ENCODE results near the gene CCDC185. TPM values are rescaled to one million over a fixed set of nuclear protein-coding genes. Genes with fewer than 3 reads are reported as not detected.

The CCDC185 gene
- total and polyA plus RNA-seq, 2 of the 13 experiments (the other 11 are each of a cell fraction or from before 2014, with no cell fraction given): not detected

DNA sequence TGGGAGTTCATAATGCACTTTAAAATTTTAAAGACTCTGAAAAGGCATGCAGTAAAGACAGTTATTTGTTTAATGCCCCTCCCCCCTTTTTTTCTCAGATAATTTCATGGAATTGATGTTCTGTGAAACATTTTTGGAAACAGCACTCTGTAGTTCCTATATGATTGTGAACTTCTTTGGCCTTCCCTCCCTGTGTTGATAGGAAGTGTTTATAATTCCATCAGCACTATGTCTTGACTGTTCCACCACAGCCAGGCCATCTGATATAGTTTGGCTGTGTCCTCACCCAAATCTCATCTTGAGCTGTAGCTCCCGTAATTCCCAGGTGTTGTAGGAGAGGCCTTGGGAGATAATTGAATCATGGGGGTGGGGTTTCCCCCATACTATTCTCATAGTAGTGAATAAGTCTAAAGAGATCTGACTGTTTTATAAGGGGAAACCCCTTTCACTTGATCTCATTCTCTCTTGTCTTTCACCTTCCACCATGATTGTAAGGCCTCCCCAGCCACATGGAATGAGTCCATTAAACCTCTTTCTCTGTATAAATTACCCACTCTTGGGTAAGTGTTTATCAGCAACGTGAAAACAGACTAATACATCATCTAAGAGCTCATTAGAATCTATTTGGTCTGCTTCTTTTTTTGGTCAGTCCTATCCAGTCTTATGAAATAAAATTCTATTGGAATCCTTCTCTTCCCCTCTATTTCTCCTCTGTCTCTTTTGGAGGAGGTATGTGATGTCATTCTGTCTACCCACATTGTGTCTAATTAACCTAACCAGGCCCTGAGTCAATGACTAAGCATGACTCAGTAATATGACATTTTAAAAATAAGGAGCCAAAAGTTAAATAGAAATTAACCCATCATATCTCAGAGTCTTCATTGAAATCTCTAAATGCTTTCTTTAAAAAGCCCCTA lies 8.9 kb downstream of the CCDC185 start:
- Histone ChIP-seq H2AFZ (ENCODE audit: low read length) (no peak overlapping the region), H3K79me2 (ENCODE audit: insufficient read depth, low read length) (no peaks in the 10 kb centered on the region), H3K9ac (ENCODE audit: insufficient read depth, low read depth, low read length) (no peak overlapping the region), H3K27ac (ENCODE audit: extremely low read length, insufficient read depth, low read length) (no peak overlapping the region), H3K9me3 (ENCODE audit: low read length) (no peaks in the 10 kb centered on the region), H3K4me2 (ENCODE audit: low read depth, low read length) (no peak overlapping the region), H3K4me3 (replicated peaks in 1 of 3; ENCODE audit: insufficient read depth in 1 of 3, low read depth in 2 of 3, low read length in 3 of 3) (no peak overlapping the region), H3K27me3 (ENCODE audit: control insufficient read depth in 1 of 2, insufficient read depth in 2 of 2, low read length in 2 of 2) (no peaks in the 10 kb centered on the region), H3K4me1 (ENCODE audit: insufficient read depth, low read length) (no peaks in the 10 kb centered on the region), H3K36me3 (replicated peaks in 1 of 2; ENCODE audit: control insufficient read depth in 1 of 2, insufficient read depth in 2 of 2, low read length in 2 of 2) (no peaks in the 10 kb centered on the region), H4K20me1 (ENCODE audit: insufficient read depth, low read length) (no peaks in the 10 kb centered on the region)
- FAIRE-seq: no peak
- no peak for ATAC-seq
- in situ Hi-C loops (cut with HindIII; ENCODE audit: extremely low pct_ligation_motif_present, low pct_unique_long_range_greater_than_20kb) (no loop called here), intact Hi-C loops (cut with micrococcal nuclease; ENCODE audit: unreplicated experiment) (no loop called here)
- BruUV-seq (replicated peaks): no TSS peak
- POLR2A ChIA-PET: no interaction called here
- CTCF ChIA-PET (ENCODE audit: low intra/inter-chr PET ratio, low total read pairs): no interaction called here
- WGBS (ENCODE audit: low lambda C conversion rate): 0% methylated on average over 2 of the region's 2 CpGs
- TF ChIP-seq ZNF33A (CRISPR knock-in tag; IDR thresholded peaks at IDR 0.05; ENCODE audit: borderline replicate concordance): no peak
- TF ChIP-seq RAD21 (CRISPR knock-in tag; IDR thresholded peaks at IDR 0.05): no peak
- TF ChIP-seq BCL6 (CRISPR knock-in tag; IDR thresholded peaks at IDR 0.05): no peak
- TF ChIP-seq, protein P1, sequence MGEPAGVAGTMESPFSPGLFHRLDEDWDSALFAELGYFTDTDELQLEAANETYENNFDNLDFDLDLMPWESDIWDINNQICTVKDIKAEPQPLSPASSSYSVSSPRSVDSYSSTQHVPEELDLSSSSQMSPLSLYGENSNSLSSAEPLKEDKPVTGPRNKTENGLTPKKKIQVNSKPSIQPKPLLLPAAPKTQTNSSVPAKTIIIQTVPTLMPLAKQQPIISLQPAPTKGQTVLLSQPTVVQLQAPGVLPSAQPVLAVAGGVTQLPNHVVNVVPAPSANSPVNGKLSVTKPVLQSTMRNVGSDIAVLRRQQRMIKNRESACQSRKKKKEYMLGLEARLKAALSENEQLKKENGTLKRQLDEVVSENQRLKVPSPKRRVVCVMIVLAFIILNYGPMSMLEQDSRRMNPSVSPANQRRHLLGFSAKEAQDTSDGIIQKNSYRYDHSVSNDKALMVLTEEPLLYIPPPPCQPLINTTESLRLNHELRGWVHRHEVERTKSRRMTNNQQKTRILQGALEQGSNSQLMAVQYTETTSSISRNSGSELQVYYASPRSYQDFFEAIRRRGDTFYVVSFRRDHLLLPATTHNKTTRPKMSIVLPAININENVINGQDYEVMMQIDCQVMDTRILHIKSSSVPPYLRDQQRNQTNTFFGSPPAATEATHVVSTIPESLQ (CRISPR knock-in tag; conservative IDR thresholded peaks at IDR 0.05): no peak
- no peak for TF ChIP-seq ZNF850 (CRISPR knock-in tag; conservative IDR thresholded peaks at IDR 0.05)
- no peak for TF ChIP-seq ZNF552 (CRISPR knock-in tag; IDR thresholded peaks at IDR 0.05; ENCODE audit: borderline replicate concordance)
- no peak for TF ChIP-seq GATAD2A (CRISPR knock-in tag; IDR thresholded peaks at IDR 0.05)
- no peak for TF ChIP-seq TBX3 (IDR thresholded peaks at IDR 0.05; ENCODE audit: borderline replicate concordance)
- TF ChIP-seq GABPA (IDR thresholded peaks at IDR 0.05; ENCODE audit: low read depth, low read length): no peak
- TF ChIP-seq GABPA (CRISPR knock-in tag; IDR thresholded peaks at IDR 0.05; ENCODE audit: low read depth): no peak
- TF ChIP-seq ZNF724P (CRISPR knock-in tag; IDR thresholded peaks at IDR 0.05; ENCODE audit: borderline replicate concordance): no peak
- TF ChIP-seq, protein P2, sequence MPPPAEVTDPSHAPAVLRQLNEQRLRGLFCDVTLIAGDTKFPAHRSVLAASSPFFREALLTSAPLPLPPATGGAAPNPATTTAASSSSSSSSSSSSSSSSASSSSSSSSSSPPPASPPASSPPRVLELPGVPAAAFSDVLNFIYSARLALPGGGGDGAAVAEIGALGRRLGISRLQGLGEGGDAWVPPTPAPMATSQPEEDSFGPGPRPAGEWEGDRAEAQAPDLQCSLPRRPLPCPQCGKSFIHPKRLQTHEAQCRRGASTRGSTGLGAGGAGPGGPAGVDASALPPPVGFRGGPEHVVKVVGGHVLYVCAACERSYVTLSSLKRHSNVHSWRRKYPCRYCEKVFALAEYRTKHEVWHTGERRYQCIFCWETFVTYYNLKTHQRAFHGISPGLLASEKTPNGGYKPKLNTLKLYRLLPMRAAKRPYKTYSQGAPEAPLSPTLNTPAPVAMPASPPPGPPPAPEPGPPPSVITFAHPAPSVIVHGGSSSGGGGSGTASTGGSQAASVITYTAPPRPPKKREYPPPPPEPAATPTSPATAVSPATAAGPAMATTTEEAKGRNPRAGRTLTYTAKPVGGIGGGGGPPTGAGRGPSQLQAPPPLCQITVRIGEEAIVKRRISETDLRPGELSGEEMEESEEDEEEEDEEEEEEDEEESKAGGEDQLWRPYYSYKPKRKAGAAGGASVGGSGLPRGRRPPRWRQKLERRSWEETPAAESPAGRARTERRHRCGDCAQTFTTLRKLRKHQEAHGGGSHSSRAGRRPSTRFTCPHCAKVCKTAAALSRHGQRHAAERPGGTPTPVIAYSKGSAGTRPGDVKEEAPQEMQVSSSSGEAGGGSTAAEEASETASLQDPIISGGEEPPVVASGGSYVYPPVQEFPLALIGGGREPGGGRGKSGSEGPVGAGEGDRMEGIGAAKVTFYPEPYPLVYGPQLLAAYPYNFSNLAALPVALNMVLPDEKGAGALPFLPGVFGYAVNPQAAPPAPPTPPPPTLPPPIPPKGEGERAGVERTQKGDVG (CRISPR knock-in tag; IDR thresholded peaks at IDR 0.05; ENCODE audit: borderline replicate concordance): no peak
- no peak for TF ChIP-seq ZEB1 (IDR thresholded peaks at IDR 0.05; ENCODE audit: insufficient replicate concordance, low read depth)
- DNase-seq (ENCODE audit: low spot score): no peak

Measured in HepG2 (cell line).